A673 (cell line): ENCODE data around the gene RAB36. TPM values are rescaled to one million over a fixed set of nuclear protein-coding genes. Genes with fewer than 3 reads are reported as not detected.

Experiments
- BruUV-seq: library from RNA; stranded (reverse); fragments of 400-500 nt; replicated peaks from 2 replicates; lab custom pipeline; 2021; lab: Mats Ljungman, UMichigan
- CTCF ChIA-PET: fragments of 300-600 bp; sonication (Branson Sonifier 250); formaldehyde crosslinking; loops from one replicate; lab custom pipeline; 2022; ENCODE audit warnings: antibody characterized with exemption; lab: Charles Lee
- POLR2A ChIA-PET: fragments of 300-600 bp; sonication (Branson Sonifier 250); formaldehyde crosslinking; loops from one replicate; lab custom pipeline; 2022; ENCODE audit warnings: antibody characterized with exemption; ENCODE audit not compliant: low non-redundant PET; lab: Charles Lee
- DNase-seq: peaks from one replicate; pipeline ENCODE4 v3.0.0-alpha.2; 2015; ENCODE audit warnings: low spot score
- H3K27ac ChIP-seq: fragments of 200-600 bp; sonication (generic); 2 replicates; pipeline ENCODE4 v1.5.1; 2016; ENCODE audit warnings: mixed run types, low read depth, mild to moderate bottlenecking, mixed read lengths, antibody characterized with exemption, low read length; ENCODE audit not compliant: poor library complexity, severe bottlenecking
- H3K27me3 ChIP-seq: fragments of 200-600 bp; sonication (generic); replicated peaks from 2 replicates; pipeline ENCODE4 v1.6.1; 2017; ENCODE audit warnings: mixed run types, low read depth, mild to moderate bottlenecking, mixed read lengths, antibody characterized with exemption, low read length; ENCODE audit not compliant: insufficient read depth, poor library complexity
- H3K36me3 ChIP-seq: fragments of 200-600 bp; sonication (generic); 2 replicates; pipeline ENCODE4 v1.6.1; 2016; ENCODE audit warnings: mixed run types, mild to moderate bottlenecking, mixed read lengths, antibody characterized with exemption, low read length; ENCODE audit not compliant: insufficient read depth, poor library complexity, severe bottlenecking
- H3K4me1 ChIP-seq: fragments of 200-600 bp; sonication (generic); 2 replicates; pipeline ENCODE4 v1.6.1; 2017; ENCODE audit warnings: mixed run types, mild to moderate bottlenecking, mixed read lengths, antibody characterized with exemption, low read length; ENCODE audit not compliant: insufficient read depth, poor library complexity, severe bottlenecking
- H3K4me3 ChIP-seq: fragments of 200-600 bp; sonication (generic); 2 replicates; pipeline ENCODE4 v1.5.1; 2016; ENCODE audit warnings: low read depth, mixed run types, mild to moderate bottlenecking, mixed read lengths, low read length; ENCODE audit not compliant: poor library complexity, severe bottlenecking
- H3K9me3 ChIP-seq: fragments of 200-600 bp; sonication (generic); 2 replicates; pipeline ENCODE4 v1.6.1; 2016; ENCODE audit warnings: mixed run types, low read depth, mild to moderate bottlenecking, mixed read lengths, antibody characterized with exemption, low read length; ENCODE audit not compliant: poor library complexity, severe bottlenecking
- EZH2 ChIP-seq: fragments of 200-600 bp; sonication (generic); IDR thresholded peaks from 2 replicates; pipeline ENCODE4 v1.6.1; 2017; ENCODE audit warnings: borderline replicate concordance, low read depth, mild to moderate bottlenecking, mixed read lengths, antibody characterized with exemption, low read length; ENCODE audit not compliant: poor library complexity, severe bottlenecking
- intact Hi-C: fragments of 100-400 bp; cut with micrococcal nuclease; formaldehyde crosslinking; loops from one replicate; pipeline ENCODE4 v1.10.0; 2022; ENCODE audit not compliant: unreplicated experiment
- total RNA-seq: library from RNA; stranded (reverse); gene quantifications from 2 replicates; pipeline ENCODE4 v1.2.3, GENCODE V29; 2021
- TF ChIP-seq, protein P1 (sequence below): fragments of 300-800, 200-600 bp; sonication (generic); conservative IDR thresholded peaks from 2 replicates; pipeline ENCODE4 v1.5.1; 2017; ENCODE audit warnings: low read depth, mild to moderate bottlenecking, antibody characterized with exemption, low read length, moderate library complexity, mixed read lengths

RAB36 gene
- total RNA-seq, 1 experiment from 2014 or later: 4.1 TPM

- intact Hi-C loops: loop anchor here (10.0 kb wide), 1 partner anchor 266 kb away; no protein-coding TSS in a partner anchor
- Histone ChIP-seq H3K27me3 (no peaks in the 10 kb centered on the region), H3K36me3 (no peaks in the 10 kb centered on the region), H3K9me3 (no peaks in the 10 kb centered on the region), H3K27ac (no peak overlapping the region), H3K4me3 (no peak overlapping the region), H3K4me1 (no peaks in the 10 kb centered on the region)
- no peak for DNase-seq
- ChIA-PET CTCF (no interaction called here), POLR2A (no interaction called here)
- TF ChIP-seq, protein P1, sequence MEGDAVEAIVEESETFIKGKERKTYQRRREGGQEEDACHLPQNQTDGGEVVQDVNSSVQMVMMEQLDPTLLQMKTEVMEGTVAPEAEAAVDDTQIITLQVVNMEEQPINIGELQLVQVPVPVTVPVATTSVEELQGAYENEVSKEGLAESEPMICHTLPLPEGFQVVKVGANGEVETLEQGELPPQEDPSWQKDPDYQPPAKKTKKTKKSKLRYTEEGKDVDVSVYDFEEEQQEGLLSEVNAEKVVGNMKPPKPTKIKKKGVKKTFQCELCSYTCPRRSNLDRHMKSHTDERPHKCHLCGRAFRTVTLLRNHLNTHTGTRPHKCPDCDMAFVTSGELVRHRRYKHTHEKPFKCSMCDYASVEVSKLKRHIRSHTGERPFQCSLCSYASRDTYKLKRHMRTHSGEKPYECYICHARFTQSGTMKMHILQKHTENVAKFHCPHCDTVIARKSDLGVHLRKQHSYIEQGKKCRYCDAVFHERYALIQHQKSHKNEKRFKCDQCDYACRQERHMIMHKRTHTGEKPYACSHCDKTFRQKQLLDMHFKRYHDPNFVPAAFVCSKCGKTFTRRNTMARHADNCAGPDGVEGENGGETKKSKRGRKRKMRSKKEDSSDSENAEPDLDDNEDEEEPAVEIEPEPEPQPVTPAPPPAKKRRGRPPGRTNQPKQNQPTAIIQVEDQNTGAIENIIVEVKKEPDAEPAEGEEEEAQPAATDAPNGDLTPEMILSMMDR: no peak
- no peak for TF ChIP-seq EZH2
- BruUV-seq: no TSS peak
Measured at GRCh38 chr22:23120415-23120899, 24.8 kb upstream of the RAB36 start.

- no TSS peak for BruUV-seq
- ChIA-PET POLR2A (no interaction called here), CTCF (interaction anchor here (0.7 kb wide), 1 partner anchor 337 kb away, joined by 3 read pairs; no protein-coding TSS in a partner anchor)
- H3K36me3 ChIP-seq: no peaks in the 10 kb centered on the region
- H3K4me3 ChIP-seq: no peak overlapping the region
- DNase-seq: no peak
- intact Hi-C loops: loop anchor here (10.0 kb wide), 1 partner anchor 266 kb away; no protein-coding TSS in a partner anchor
- no peak for TF ChIP-seq EZH2
- TF ChIP-seq, protein P1: no peak
- no peaks in the 10 kb centered on the region for H3K9me3 ChIP-seq
- no peaks in the 10 kb centered on the region for H3K4me1 ChIP-seq
- H3K27me3 ChIP-seq: no peaks in the 10 kb centered on the region
- no peak overlapping the region for H3K27ac ChIP-seq
Measured at GRCh38 chr22:23121000-23121421, 24.3 kb upstream of the RAB36 start.

DNA sequence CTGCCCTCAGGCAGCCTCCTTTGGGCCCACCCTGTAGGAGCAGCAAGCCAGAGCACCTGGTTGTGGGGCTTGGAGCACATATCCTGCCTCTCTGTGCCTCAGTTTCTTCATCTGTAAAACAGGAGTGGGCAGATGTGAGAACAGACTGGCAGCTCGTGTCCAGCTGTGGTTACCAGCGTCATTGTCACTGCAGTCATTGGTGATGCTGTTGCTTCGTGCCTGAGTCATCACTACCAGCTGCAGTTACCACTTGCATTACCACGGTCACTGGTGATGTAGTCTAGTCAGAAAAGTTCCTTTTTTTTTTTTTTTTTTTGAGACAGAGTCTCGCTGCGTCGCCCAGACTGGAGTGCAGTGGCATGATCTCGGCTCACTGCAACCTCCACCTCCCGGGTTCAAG, 23.9 kb upstream of the RAB36 start:
- ChIA-PET CTCF (interaction anchor here (0.7 kb wide), 1 partner anchor 338 kb away, joined by 3 read pairs; no protein-coding TSS in a partner anchor), POLR2A (no interaction called here)
- no peaks in the 10 kb centered on the region for H3K9me3 ChIP-seq
- no peak for DNase-seq
- no peaks in the 10 kb centered on the region for H3K27me3 ChIP-seq
- H3K4me1 ChIP-seq: no peaks in the 10 kb centered on the region
- no peaks in the 10 kb centered on the region for H3K36me3 ChIP-seq
- BruUV-seq: no TSS peak
- TF ChIP-seq, protein P1: no peak
- TF ChIP-seq EZH2: no peak
- intact Hi-C loops: loop anchor here (10.0 kb wide), 1 partner anchor 267 kb away; no protein-coding TSS in a partner anchor
- no peak overlapping the region for H3K27ac ChIP-seq
- no peak overlapping the region for H3K4me3 ChIP-seq
